T-helper 9 cell (primary cell): ENCODE measurements around the gene LIG3.
"Not testable (repeated sequence)": the region's sequence is repeated elsewhere in the genome, so short reads cannot be mapped to it uniquely, and the experiment has no call there.

Experiments
- DNase-seq: peaks from one replicate; pipeline ENCODE4 v3.0.0-alpha.2; 2020

Gene LIG3

DNA sequence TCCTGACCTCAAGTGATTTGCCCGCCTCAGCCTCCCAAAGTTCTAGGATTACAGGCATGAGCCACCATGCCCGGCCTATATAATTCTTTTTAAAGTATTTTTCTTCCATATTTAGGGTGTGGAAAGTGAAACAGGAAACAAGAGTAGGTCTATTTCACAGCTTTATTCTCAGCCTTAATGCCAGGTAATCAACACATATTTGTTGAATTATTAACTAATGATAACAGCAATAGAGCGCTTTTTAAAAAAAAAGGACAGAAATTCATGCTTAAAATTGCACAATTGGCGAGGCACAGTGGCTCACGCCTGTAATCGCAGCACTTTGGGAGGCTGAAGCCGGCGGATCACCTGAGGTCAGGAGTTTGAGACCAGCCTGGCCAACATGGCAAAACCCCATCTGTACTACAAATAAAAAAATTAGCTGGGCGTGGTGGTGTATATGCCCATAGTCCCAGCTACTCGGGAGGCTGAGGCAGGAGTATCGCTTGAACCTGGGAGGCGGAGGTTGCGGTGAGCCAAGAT is 65.2 kb downstream of the LIG3 start:
- DNase-seq = not testable (repeated sequence)

DNA sequence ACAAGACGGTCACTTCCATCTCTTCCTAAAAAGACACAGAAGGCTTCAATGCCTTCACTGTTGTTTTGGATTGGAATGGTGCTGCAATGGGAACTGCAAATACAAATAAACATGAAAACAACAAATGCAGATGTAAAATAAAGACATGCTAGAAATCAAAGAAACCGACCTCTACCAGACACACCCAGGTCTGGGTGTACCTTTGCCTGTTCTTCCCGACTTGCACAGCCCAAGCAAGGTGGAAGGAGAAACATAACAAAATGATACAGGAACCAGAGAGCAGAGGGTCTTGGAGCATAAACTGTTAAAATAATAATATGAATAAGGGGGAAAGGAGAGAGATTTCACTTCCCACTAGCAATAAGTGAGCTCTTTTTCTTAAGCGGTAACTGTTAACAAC is 65.9 kb downstream of the LIG3 start:
- no peak for DNase-seq

DNA sequence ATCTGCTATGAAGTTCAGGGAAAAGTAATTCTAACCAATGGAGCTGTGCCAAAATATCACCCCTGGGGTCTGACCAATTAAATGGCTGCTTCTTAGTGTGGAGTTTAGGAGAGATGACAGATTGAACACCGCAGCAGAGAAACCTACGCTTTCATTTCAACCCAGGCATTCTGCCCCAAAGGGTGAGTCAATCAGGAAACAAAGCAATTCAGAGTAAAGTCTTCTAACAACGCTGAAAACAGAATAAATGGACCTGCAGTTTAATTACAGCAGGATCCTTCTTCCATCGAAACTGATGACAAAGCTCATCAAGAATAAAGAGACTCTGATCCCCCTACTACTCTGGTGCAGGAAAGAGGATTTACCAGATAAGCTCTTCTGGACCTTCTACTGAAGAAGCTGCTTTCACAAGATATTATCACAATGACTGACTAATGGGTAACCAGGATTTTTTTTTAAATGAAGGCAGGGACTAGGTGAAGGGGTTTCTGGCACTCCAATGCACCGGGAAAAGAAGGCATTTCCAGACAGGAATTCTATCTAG is 66.5 kb downstream of the LIG3 start:
- DNase-seq = peak; percentile 32

DNA sequence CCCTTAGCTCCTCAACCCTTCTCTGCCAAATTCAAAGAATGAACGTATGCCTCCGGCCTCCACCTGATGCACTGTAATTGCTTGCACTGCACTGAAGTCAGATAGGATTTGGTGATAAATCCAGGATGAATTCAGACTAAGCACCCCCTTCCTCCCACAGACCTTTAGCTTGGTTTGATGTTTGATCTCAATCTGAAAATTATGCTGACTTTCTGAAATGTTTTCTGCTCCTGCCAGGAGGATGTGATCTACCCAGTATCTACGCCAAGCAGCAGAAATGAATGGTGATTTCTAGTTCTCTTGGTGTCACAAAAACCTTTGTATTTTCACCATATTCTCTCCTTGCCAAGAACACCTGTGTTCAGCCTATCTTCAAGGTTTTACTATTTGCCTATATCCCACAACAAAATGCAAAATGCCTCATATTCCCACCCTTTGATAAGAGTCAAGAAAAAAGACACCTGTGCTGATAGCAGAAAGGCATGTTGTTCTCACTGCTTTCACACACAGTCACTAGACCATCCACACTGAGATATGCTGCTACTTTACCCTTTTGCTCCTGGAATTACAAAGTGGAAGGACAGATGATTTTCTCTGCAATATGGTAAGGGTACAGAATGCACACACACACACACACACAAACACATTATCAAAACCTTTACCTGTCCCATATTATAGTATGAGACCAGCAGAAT is 68.5 kb downstream of the LIG3 start:
- DNase-seq = no peak

DNA sequence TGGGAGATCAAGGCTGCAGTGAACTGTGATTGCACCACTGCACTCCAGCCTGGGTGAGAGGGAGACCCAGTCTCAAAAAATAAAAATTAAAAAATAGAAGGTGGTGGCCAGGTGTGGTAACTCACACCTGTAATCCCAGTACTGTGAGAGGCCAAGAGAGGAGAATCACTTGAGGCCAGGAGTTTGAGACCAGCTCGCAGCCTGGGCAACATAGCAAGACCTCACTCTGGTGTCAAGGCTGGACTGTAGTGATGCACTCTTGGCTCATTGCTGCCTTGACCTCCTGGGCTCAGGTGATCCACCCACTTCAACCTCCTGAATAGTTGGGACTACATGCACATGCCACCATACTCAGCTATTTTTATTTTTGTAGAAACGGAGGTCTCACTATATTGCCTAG is 69.9 kb downstream of the LIG3 start:
- DNase-seq = no peak

DNA sequence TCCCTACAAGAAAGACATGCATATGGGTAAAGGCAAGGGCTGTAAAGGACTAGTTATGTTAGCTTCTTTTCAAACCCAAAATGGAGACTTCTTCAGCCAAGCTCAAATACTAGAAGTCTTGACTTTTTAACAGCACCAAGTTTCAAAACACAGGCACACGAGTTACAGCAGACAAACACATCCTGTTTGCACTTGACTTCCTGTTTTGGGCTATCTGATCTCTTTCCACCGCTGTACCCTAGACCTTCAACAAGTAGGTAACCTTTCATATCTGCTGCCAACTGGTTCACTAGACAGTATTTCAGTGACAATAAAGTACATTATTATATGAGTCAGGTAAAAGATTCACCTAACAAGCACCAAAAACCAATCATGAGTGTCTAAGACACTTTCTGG is 70.9 kb downstream of the LIG3 start:
- DNase-seq = no peak

DNA sequence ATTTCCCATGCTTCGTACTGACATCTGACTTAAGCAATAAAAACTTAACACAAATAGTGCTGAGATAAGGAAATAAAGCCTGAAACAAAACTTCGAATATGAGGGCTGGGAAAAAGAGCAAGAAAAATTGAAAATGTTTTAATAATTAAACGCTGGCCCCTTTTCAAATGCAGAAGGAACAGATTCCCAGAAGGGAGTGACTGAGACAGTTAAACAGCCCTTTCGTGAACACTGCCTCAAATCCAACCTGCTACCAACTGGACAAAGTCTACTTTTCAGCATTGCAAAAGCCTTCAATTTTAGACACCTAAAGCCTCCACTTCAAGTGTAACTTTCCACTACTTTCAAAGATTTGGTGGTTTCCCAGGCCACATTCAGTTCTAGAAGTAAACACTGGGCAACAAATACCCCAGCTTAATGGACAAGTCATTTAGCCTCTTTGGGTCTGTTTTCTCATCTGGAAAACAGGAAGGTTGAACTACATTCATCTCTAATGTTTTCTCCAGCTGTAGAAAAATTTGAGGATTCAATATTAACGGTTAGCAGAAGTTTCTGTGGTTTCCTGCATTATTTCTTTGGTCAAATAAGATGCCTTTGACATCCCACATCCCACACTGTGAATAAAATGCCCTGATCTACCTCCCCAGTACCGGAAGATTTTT is 71.4 kb downstream of the LIG3 start:
- DNase-seq = no peak

DNA sequence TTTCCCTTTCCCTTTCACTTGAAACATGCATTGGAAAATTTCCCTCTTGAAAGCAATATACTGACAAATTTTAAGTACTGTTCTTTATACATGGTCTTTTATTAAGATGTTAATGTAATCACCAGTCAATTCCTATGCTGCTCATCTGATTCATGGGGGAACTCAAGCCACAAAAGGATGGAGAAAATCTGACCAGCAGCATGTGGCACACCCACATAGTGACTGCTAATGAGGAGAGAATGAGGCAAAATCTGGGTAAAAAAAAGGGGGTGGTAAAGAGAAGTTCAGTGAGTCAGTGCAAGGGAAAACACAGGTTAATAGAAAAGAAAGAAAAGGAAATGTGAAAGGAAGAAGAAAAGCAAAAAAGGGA is 71.9 kb downstream of the LIG3 start:
- DNase-seq = no peak

DNA sequence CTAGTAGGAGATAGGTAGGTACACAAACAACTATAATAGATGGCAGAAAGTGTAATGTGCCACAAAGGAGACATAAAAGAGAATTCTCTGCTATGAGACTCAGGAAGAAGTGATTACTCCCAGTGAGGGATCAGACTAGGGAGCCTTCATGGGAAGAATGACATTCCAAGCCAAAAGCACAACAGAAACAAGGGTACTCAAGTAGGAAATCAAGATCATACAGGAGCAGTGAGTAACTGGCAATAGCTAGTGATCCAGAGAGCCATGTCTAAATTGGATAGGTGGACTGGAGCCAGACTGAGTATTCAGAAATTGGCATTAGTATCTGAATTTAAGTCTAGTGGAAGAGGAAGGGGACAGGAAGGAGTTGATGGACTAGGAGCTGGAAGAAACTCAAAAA is 72.5 kb downstream of the LIG3 start:
- no peak for DNase-seq

DNA sequence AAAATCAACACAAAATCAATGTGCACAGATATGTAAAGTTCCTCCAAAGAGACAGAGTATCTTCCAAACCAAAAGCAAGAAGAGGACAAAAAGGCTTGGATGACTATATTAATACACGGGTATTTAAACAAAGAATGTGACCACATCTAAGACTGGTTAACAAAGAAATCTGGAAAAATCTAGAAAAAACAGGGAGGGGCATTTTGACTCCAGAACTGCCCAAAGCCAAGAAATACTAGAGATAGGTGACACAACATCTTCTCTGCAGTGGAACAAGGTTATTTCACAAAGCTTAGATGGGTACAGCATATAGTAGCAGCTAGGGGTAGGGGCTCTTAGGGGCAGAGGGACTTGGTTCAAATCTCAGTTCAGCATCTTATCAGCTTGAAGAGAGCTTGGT is 72.9 kb downstream of the LIG3 start:
- DNase-seq = no peak

DNA sequence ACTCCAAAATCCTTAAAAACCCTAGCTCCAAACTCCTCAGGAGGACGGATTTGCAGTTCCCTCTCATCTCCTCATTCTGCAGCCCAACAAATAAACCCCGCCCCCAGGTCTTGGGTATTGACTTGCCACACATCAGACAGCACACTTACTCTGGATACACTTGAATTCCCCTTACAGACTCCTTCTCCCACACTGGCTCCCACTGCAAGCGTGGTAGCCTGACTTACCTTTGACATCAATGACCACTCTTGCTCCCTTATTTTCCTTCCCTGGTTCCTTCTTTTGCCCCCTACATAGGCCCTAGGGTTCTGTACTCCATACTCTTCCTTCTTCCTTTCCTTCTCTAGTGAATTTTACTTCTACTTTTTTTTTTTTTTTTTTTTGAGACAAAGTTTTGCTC is 75.7 kb downstream of the LIG3 start:
- DNase-seq = no peak

DNA sequence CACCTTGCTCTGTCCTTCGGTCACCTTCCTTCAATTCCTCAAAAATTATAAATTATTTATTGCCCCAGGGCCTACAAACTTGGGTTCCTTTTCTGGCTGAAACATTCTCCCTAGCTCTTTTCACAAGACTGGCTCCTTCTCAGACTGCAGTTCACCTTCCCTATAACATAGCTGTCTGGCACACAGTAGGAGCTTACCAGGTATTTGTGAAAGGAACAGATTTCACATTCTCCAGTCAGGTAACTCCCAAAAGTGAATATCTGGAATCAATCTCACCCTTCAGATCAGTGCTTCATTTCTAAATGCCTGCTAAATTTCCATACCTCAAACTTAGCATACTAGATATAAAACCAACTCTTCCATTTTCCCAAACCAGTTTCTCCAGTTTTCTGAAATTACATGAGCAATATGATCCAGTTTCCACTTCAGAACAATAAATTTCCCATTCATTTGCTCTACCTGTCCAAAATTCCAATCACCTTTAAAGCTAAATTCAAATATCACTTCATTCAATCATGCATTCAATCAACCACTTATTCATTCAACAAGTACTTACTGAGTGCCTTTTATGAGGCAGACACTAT is 77.1 kb downstream of the LIG3 start:
- DNase-seq = no peak
